GM19193 (cell line): ENCODE data around the gene ZNF516.

Source experiments
- POLR2A ChIP-seq: IDR thresholded peaks from 4 replicates; pipeline ENCODE4 v1.6.1; 2011; ENCODE audit not compliant: insufficient read depth, insufficient read length; ENCODE audit errors: extremely low read depth

ZNF516 gene

DNA sequence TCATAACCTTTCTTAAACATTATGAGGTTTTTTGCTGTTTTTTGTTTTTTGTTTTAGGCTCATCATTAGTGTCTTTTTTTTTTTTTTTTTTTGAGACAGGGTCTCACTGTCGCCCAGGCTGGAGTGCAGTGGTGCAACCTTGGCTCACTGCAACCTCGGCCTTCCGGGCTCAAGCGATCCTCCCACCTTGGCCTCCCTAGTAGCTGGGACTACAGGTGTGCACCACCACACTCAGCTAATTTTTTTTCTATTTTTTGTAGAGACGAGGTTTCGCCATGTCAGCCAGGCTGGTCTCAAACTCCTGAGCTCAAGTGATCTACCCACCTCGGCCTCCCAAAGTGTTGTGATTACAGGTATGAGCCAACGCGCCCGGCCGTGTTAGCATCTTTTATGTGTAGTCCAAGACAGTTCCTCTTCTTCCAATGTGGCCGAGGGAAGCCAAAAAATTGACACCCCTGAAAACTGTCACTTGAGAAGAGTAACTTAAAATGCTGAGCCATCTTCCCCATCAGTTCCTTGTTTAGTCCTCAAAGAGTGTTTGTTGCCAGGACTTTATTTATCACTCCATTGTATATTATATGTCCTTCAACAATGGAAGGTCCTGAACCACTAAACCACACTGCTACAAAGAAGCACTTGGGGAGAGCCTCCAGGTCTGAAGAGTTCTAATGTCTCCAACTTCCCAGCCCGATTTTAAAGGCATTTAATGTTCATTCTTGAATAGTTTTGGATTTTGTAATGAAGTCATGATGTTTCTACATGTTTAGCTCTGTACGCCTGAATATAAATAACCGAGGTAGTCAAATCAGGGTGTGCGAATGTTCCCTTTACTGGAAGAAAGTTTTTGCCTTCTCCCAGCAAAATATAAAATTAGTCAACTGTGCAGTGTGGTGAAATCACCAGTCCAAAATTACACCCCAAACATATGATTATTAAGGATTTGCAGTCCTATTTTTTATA is 26.4 kb downstream of the ZNF516 start:
- no peak for TF ChIP-seq POLR2A

GRCh38 chr18:76467371-76468190 is 27.5 kb downstream of the ZNF516 start:
- TF ChIP-seq POLR2A: no peak

- TF ChIP-seq POLR2A: no peak
These were observed 28.5 kb downstream of the ZNF516 start for GRCh38 chr18:76466410-76466991.

- TF ChIP-seq POLR2A: no peak
These were observed 29.2 kb downstream of the ZNF516 start for GRCh38 chr18:76465630-76466409.

GRCh38 chr18:76464281-76465259 is 30.5 kb downstream of the ZNF516 start:
- TF ChIP-seq POLR2A: no peak

- no peak for TF ChIP-seq POLR2A
These were observed 31.2 kb downstream of the ZNF516 start for GRCh38 chr18:76463872-76464271.

GRCh38 chr18:76463358-76463757 is 31.7 kb downstream of the ZNF516 start:
- no peak for TF ChIP-seq POLR2A

DNA sequence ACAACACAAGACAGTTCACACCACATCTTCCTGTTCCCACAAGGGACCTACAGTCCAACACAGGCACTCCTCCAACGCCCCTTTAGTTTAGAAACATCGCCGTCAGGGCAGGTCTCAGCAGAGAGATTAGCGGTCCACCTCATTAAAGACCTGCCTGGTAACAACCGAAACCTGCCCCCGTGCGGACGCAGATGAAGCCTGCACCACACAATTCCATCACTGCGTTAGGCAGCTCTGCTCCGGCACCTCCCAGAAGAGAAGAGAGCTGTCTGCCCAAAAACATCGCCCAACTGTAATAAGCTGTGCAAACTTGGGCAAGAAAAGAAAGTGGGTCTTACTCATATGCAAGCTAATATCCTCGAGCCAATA is 32.7 kb downstream of the ZNF516 start:
- TF ChIP-seq POLR2A: no peak

DNA sequence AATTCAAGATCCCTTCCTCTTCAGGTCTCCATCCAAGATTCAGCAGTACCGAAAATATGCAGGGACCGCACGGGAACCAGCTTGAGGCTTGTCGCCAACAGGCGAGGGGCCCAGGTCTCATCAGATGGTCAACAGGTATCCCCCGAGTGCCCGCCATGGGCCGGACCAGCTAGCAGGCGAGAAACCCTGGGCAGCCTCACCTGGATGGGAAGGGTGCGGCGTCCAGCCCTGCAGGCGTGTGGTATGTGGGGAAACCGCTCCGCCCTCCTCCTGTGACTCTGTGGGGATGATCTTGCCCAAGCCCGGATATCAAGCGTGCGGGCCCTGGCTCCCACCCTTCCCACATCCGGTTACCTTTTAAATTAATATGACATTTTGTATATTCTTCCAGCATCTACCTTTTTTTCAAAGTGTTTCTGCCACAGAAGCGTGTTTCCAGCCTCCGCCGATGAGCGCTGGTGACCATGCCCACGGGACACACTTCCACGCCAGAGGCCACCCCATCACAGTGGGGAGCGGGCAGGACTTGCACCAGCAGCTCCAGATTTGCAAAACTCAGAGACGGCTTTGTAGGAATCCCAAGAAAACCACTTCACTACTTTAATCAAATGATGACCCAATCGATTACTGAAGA is 33.2 kb downstream of the ZNF516 start:
- no peak for TF ChIP-seq POLR2A

- no peak for TF ChIP-seq POLR2A
These were observed 33.9 kb downstream of the ZNF516 start for GRCh38 chr18:76461148-76461547.

DNA sequence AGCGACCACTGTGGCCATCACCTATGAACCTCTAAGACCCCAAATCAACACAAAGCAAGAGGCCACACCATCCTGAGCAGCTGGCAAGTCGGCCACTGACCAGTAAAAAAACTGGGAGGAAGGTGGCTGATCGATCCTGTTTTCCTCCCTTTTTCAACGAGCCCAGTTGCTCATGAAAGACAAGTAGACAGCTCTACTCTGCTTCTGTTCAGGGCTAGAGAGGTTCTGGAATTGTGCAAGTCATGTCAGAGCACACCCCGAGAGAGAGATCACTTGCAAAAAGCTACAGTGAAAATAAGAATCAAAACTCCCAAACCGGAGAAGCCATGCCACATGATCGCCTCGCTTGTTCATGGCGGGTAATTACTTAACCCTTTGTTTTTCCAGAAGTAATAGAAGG is 34.6 kb downstream of the ZNF516 start:
- TF ChIP-seq POLR2A: no peak

GRCh38 chr18:76459687-76460350 is 35.2 kb downstream of the ZNF516 start:
- TF ChIP-seq POLR2A: no peak
